Natural killer cell treated with Interleukin-12 subunit alpha and Interleukin-12 subunit beta and Interleukin-15 and Interleukin-18, amount 100 ng/mL, for 72 hours (primary cell): ENCODE measurements around the gene TRIM22. TPM values are rescaled to one million over a fixed set of nuclear protein-coding genes. Genes with fewer than 3 reads are reported as not detected.
"Not testable (repeated sequence)": the region's sequence is repeated elsewhere in the genome, so short reads cannot be mapped to it uniquely, and the experiment has no call there.

ENCODE experiments used
- ATAC-seq, 2 donors: fragments of 150-1000 bp; cut with Tn5 transposase in 1 of 2; sonication (Bioruptor Pico), chemical (Tn5 transposase) in 1 of 2; 2 replicates each; pipeline ENCODE4 v1.10.0; 2021
- DNase-seq: peaks from one replicate; pipeline ENCODE4 v3.0.0; 2022; ENCODE audit warnings: low spot score
- H3K27ac Mint-ChIP-seq, 2 donors: 1 replicate in 1 of 2; 2 replicates in 1 of 2; pipeline ENCODE4 v1.8.0; 2022; ENCODE audit warnings: mixed read lengths in 2 of 2, mild to moderate bottlenecking in 1 of 2, moderate library complexity in 1 of 2
- H3K27me3 Mint-ChIP-seq, 2 donors: 1 replicate in 1 of 2; 2 replicates in 1 of 2; pipeline ENCODE4 v1.8.0; 2022; ENCODE audit warnings: mixed read lengths in 2 of 2
- H3K36me3 Mint-ChIP-seq: one replicate; pipeline ENCODE4 v1.8.0; 2022; ENCODE audit warnings: mixed read lengths
- H3K4me1 Mint-ChIP-seq, 2 donors: 1 replicate in 1 of 2; 2 replicates in 1 of 2; pipeline ENCODE4 v1.8.0; 2022; ENCODE audit warnings: low read depth in 2 of 2, mixed read lengths in 2 of 2, mild to moderate bottlenecking in 1 of 2
- H3K4me3 Mint-ChIP-seq: one replicate; pipeline ENCODE4 v1.8.0; 2022; ENCODE audit warnings: mixed read lengths
- H3K9me3 Mint-ChIP-seq: 2 replicates; pipeline ENCODE4 v1.8.0; 2022; ENCODE audit warnings: mixed read lengths
- total RNA-seq, 2 donors: library from RNA; stranded (reverse); gene quantifications; one replicate each; pipeline ENCODE4 v1.2.3, GENCODE V29; 2022

TRIM22 gene, protein sequence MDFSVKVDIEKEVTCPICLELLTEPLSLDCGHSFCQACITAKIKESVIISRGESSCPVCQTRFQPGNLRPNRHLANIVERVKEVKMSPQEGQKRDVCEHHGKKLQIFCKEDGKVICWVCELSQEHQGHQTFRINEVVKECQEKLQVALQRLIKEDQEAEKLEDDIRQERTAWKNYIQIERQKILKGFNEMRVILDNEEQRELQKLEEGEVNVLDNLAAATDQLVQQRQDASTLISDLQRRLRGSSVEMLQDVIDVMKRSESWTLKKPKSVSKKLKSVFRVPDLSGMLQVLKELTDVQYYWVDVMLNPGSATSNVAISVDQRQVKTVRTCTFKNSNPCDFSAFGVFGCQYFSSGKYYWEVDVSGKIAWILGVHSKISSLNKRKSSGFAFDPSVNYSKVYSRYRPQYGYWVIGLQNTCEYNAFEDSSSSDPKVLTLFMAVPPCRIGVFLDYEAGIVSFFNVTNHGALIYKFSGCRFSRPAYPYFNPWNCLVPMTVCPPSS
- 100 to 1,000 TPM in 1 of 2 donors, 10 to 100 TPM in 1; 89.3 to 144 TPM for total RNA-seq

DNA sequence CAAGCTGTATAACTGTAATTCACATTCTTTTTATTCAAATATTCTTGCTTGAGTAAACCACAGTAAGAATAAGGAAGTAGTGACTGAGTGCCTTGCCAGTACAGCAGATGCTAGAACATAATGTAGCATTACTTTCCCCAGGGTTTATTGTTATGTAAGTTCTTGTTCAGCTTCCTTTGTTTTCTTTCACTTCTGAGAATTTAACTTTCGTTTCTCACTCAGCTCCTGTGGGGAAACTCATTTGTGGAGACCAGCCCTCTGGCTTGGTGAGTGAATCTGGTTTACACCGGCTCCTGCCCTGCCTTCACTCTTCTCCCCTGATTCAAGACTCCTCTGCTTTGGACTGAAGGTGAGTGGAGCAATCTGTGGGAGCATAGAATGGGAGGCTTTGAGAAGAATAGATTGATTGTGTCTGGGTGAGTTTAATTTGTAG lies at the start of gene TRIM22:
Gene TRIM22 (plus strand): TSS at position 240 of the 433 bp plus-strand sequence. CDS start 6,443 bp downstream, outside the sequence.
- peak; percentile 80 to 85 for ATAC-seq
- H3K27me3 Mint-ChIP-seq = no peaks in the 10 kb centered on the region
- H3K4me1 Mint-ChIP-seq = peaks cover 48 to 61% of the 10 kb centered on the region in 2 donors
- no peaks in the 10 kb centered on the region for H3K9me3 Mint-ChIP-seq
- peak within 1 kb of the TSS; percentile 84 to 91 for H3K27ac Mint-ChIP-seq
- peak; percentile 68 for DNase-seq
- no peaks in the 10 kb centered on the region for H3K36me3 Mint-ChIP-seq
- peak within 1 kb of the TSS; percentile 94 for H3K4me3 Mint-ChIP-seq

DNA sequence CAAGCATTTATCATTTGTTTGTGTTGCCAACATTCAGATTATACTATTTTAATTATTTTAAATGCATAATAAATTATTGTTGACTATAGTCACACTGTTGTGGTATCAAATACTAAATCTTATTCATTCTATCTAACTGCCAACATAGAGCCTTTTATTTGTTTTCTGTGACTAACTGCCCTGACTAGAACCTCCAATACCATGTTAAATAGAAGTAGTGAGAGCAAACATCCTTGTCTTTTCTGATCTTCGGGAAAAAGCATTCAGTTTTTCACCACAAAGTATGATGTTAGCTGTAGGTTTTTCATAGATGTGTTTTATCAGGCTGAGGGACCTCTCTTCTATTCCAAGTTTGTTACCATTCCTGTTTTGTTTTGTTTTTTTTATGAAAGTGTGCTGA lies 49.6 kb upstream of the TRIM22 start:
- ATAC-seq (no peak), DNase-seq (no peak)
- no peaks in the 10 kb centered on the region for H3K9me3 Mint-ChIP-seq
- H3K27me3 Mint-ChIP-seq = no peaks in the 10 kb centered on the region
- H3K36me3 Mint-ChIP-seq = peaks cover 12% of the 10 kb centered on the region
- H3K4me1 Mint-ChIP-seq = peaks cover 7 to 9% of the 10 kb centered on the region in 2 donors
- H3K4me3 Mint-ChIP-seq = no peak overlapping the region
- no peak overlapping the region for H3K27ac Mint-ChIP-seq

DNA sequence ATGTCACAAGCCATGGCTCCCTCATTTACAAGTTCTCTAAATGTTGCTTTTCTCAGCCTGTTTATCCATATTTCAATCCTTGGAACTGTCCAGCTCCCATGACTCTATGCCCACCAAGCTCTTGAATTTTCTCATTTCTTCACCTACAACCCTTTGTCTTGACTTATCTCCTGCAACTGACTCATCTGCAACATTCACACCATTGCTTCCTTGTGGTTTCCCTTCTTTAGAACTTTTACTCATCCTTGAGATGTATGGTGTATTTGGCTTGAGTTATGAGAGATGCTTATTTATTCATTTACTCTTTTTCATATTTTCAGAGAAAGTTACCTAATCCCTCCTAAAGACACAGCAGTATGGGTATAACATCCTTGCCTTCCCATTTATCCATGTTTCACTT lies 46.0 kb upstream of the TRIM22 start:
- DNase-seq (no peak), ATAC-seq (peak; percentile 74 to 89)
- peaks cover 7 to 9% of the 10 kb centered on the region in 2 donors for H3K4me1 Mint-ChIP-seq
- H3K4me3 Mint-ChIP-seq = no peak overlapping the region
- no peak overlapping the region for H3K27ac Mint-ChIP-seq
- peaks cover 6% of the 10 kb centered on the region for H3K36me3 Mint-ChIP-seq
- H3K9me3 Mint-ChIP-seq = no peaks in the 10 kb centered on the region
- H3K27me3 Mint-ChIP-seq = no peaks in the 10 kb centered on the region

DNA sequence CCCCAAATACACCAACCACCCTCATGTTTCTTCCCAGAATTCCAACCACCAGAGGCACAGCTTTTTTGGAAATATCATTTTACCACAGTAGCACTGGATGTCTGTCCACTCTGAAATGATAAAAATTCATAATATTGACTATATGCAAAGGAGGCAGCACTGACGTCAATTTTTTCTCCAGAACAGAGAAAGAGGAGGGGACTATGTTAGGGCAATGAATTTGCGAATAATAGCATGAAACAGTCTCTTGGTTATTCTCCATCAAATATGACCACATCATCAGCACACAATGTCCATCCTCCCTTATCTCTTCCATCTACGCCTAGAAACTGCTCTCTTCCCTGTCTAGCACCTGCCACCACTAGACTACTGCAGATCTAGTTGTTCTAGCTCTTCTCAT lies 43.5 kb upstream of the TRIM22 start:
- peaks cover 1% of the 10 kb centered on the region for H3K36me3 Mint-ChIP-seq
- no peaks in the 10 kb centered on the region for H3K9me3 Mint-ChIP-seq
- no peak overlapping the region for H3K4me3 Mint-ChIP-seq

DNA sequence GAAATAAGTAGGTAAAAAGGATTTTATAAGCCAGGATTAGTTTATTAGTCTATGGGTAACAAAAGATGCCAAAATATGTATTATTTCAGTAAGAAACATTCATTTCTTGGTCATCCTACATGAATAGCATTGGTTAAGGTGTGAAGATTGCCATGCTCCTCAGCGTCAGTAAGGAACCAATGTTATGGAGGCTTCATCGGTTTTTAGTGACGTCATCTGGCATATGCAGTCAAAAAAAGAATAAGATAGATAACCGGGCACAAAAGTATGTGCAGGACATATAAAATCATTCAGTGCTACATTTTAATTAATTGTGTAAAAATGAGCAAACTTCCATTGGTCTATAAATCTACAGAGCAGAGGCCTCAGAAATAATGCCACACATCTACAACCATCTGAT lies 34.1 kb upstream of the TRIM22 start:
- ATAC-seq (no peak), DNase-seq (no peak)
- Mint-ChIP-seq H3K9me3 (no peaks in the 10 kb centered on the region), H3K27ac (no peak overlapping the region), H3K36me3 (peaks cover 17% of the 10 kb centered on the region), H3K27me3 (no peaks in the 10 kb centered on the region), H3K4me1 (no peaks in the 10 kb centered on the region), H3K4me3 (no peak overlapping the region)

More for the DNA sequence above, 43.5 kb upstream of the TRIM22 start:
- H3K27ac Mint-ChIP-seq = no peak overlapping the region
- DNase-seq (no peak), ATAC-seq (no peak)
- H3K27me3 Mint-ChIP-seq = no peaks in the 10 kb centered on the region
- peaks cover 7 to 9% of the 10 kb centered on the region in 2 donors for H3K4me1 Mint-ChIP-seq

DNA sequence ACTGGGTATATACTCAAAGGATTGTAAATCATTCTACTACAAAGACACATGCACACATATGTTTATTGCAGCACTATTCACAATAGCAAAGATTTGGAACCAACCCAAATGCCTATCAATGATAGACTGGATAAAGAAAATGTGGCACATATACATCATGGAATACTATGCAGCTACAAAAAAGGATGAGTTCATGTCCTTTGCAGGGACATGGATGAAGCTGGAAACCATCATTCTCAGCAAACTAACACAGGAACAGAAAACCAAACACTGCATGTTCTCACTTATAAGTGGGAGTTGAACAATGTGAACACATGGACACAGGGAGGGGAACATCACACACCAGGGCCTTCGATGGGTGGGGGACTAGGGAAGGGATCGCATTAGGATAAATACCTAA lies 32.6 kb upstream of the TRIM22 start:
- H3K27me3 Mint-ChIP-seq, H3K9me3 Mint-ChIP-seq, H3K4me1 Mint-ChIP-seq, ATAC-seq, H3K4me3 Mint-ChIP-seq, H3K27ac Mint-ChIP-seq, DNase-seq: not testable (repeated sequence)
- H3K36me3 Mint-ChIP-seq = peaks cover 17% of the 10 kb centered on the region

DNA sequence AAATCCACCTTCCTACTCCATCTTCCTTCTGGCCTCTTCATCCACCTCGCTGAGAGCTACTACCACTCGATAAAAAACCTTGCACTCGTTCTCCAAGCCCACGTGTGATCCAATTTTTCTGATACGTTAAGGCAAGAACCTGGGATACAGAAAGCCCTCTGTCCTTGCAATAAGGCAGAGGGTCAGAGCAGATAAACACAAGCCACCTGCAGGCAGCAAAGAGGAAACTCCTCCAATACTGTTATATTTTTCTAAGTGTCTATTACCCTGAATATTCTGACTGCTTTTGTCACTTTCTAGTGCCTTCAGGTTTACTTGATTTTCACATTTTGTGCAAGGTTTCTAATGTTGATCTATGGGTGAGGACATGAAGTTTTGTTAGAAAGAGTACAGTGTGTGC lies 31.3 kb upstream of the TRIM22 start:
- Mint-ChIP-seq H3K36me3 (peaks cover 10% of the 10 kb centered on the region), H3K27me3 (no peaks in the 10 kb centered on the region), H3K4me3 (no peak overlapping the region), H3K4me1 (no peaks in the 10 kb centered on the region), H3K27ac (no peak overlapping the region), H3K9me3 (no peaks in the 10 kb centered on the region)
- ATAC-seq (no peak), DNase-seq (no peak)

DNA sequence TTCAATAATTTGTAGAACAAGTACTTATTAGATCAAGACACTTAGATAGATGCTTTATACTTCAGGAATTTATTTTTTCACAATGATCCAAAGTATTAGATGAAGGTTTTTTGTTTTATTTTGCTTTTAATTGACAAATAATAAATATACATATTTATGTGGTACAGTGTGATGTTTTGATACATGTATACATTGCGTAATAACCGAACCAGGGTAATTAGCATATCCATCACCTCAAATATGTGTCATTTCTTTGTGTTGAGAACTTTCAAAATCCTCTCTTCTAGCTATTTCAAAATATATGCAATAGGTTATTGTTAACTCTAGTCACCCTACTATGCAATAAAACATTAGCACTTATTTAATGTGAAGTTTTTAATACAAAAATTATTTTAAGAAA lies 26.1 kb upstream of the TRIM22 start:
- no peak overlapping the region for H3K27ac Mint-ChIP-seq
- DNase-seq (no peak), ATAC-seq (no peak)
- H3K27me3 Mint-ChIP-seq = no peaks in the 10 kb centered on the region
- H3K4me1 Mint-ChIP-seq = no peaks in the 10 kb centered on the region
- H3K4me3 Mint-ChIP-seq = no peak overlapping the region
- H3K9me3 Mint-ChIP-seq = no peaks in the 10 kb centered on the region
- H3K36me3 Mint-ChIP-seq = peaks cover 18% of the 10 kb centered on the region

DNA sequence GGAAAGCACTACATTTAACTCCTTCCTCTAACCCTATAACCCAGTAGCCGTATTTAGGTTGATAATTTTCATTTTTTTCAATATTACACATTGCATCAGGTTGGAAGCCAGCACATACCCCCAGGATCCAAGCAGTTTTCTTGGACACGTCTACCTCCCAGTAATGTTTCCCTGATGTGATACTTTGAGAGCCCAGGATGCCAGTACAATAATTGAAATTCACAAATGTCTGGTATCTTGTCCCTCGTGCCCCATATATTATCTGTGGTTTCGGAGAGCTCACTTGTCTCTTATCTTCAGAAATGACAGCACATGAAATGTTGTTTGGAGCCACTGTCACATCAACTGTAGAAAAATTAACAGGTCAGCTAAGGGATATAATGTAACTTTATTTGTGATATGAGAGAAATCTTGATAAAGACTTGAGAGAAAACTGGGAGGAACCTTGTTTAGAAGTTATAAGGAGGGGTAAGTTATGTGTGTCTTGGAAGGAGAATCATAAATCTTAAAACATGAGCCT lies 24.5 kb upstream of the TRIM22 start:
- no peak for DNase-seq
- ATAC-seq = no peak
- Mint-ChIP-seq H3K4me3 (no peak overlapping the region), H3K36me3 (peaks cover 18% of the 10 kb centered on the region), H3K27me3 (no peaks in the 10 kb centered on the region), H3K4me1 (no peaks in the 10 kb centered on the region), H3K9me3 (no peaks in the 10 kb centered on the region), H3K27ac (no peak overlapping the region)

DNA sequence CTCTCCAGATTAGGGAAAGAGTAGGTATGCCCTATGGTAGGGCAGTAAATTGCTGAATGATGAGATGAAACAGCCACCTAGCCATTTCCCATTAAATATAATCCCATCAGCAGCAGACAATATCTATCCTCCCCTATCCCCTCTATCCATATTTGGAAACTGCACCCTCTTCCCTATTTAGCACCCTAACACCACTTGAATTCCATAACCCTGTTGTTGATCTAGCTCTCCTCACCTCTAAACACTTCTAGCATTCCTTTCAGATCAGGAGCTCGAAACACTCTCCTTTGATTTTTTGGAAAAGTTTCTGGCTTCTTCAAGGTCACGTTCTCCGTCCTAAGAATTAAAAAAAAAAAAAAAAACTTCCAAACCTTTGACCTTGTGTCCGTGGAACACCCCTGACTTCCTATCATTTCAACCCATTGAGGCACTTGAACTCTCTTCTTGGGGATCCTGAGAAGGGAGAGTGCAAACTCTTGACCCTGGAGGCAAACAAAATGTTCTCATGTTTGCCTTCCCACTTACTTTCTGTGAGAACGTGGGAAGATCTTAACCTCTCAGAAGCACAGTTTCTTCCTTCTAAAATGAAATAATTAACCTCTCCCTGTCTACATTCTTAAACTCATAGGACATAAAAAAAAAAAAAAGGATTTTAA lies 23.7 kb upstream of the TRIM22 start:
- no peak overlapping the region for H3K27ac Mint-ChIP-seq
- no peaks in the 10 kb centered on the region for H3K4me1 Mint-ChIP-seq
- DNase-seq (no peak), ATAC-seq (no peak)
- no peaks in the 10 kb centered on the region for H3K27me3 Mint-ChIP-seq
- H3K9me3 Mint-ChIP-seq = no peaks in the 10 kb centered on the region
- no peak overlapping the region for H3K4me3 Mint-ChIP-seq
- H3K36me3 Mint-ChIP-seq = peaks cover 22% of the 10 kb centered on the region

DNA sequence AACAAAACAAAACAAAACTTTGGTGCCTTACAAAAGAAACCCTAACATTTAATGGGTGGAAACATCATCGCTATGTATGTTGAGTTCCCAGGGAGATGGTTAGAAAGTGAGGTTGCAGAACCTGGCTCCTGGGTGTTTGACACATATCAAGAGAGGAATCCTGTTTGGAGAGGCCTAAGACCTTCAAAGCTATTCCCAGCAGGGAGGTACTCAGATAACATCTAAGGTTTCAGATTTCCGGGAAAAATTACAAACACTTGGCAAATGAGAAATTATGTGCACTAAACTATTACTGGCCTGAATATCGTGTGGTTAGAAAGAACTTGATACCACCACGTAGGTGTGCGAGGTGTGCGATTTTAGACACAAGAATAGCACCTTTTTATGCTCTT lies 23.2 kb upstream of the TRIM22 start:
- ATAC-seq (no peak), DNase-seq (no peak)
- Mint-ChIP-seq H3K4me1 (no peaks in the 10 kb centered on the region), H3K27me3 (no peaks in the 10 kb centered on the region), H3K9me3 (no peaks in the 10 kb centered on the region), H3K36me3 (peaks cover 22% of the 10 kb centered on the region), H3K4me3 (no peak overlapping the region), H3K27ac (no peak overlapping the region)

DNA sequence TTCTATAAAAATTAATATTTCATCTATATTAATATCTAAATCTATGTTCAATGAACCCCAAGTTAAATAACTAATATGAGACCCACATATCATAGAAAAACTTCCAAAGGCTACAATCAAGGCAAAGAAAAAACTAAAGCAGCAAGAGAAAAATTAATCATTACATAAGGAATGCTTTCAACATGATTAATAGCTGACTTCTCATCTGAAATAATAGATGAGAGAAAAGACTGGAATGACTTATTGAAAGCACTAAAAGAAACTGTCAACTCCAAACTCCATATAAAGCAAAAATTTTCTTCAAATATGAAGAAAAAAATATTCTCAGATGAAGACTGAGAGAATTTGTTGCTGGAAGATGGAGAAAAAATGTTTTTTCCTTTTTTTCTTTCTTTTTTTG lies 17.8 kb upstream of the TRIM22 start:
- Mint-ChIP-seq H3K36me3 (peaks cover 18% of the 10 kb centered on the region), H3K9me3 (no peaks in the 10 kb centered on the region), H3K4me1 (peaks cover 7 to 20% of the 10 kb centered on the region in 2 donors), H3K27me3 (no peaks in the 10 kb centered on the region), H3K27ac (no peak overlapping the region), H3K4me3 (no peak overlapping the region)
- ATAC-seq (no peak), DNase-seq (no peak)

DNA sequence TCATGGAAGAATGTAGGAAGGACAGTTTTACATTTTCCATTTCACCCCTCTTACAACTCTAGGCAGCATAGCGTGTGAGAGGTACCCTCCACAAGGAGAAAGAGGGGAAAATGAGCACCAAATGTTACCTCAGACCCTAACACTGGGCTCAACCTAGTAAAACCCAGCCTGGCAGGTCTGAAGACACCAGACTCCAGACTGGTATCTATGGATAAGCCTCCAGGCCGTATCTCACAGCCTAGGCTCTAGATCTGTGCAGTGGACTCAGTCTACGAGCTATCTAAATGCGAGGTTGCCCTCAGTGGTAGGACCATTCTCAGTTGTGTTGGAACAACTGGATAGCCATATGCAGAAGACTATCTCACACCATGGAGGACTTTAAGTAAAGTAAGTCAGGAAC lies 15.2 kb upstream of the TRIM22 start:
- no peak for ATAC-seq
- Mint-ChIP-seq H3K4me1 (peaks cover 17 to 27% of the 10 kb centered on the region in 2 donors), H3K4me3 (no peak overlapping the region), H3K36me3 (peaks cover 28% of the 10 kb centered on the region), H3K9me3 (no peaks in the 10 kb centered on the region), H3K27ac (no peak overlapping the region), H3K27me3 (no peaks in the 10 kb centered on the region)
- DNase-seq = no peak

DNA sequence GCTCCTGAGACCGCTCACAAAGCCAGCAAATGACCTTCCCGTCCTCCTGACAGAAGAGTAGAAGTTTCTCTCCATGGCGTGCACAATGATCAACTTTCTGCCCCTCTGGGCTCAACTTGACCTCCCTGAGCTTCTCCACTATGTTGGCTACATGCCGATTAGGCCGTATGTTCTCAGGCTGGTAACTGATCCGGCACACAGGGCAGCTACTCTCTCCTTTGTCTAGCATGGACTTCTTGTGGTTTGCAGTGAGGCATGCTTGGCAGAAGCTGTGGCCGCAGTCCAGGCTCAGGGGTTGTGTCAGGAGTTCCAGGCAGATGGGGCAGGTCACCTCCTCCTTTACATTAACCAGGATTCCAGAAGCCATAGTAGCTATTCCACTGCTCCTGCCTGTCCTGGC lies 9.8 kb upstream of the TRIM22 start:
- peaks cover 25 to 26% of the 10 kb centered on the region in 2 donors for H3K4me1 Mint-ChIP-seq
- no peak overlapping the region for H3K4me3 Mint-ChIP-seq
- H3K27me3 Mint-ChIP-seq = no peaks in the 10 kb centered on the region
- ATAC-seq (no peak), DNase-seq (no peak)
- no peak overlapping the region for H3K27ac Mint-ChIP-seq
- H3K36me3 Mint-ChIP-seq = peaks cover 21% of the 10 kb centered on the region
- no peaks in the 10 kb centered on the region for H3K9me3 Mint-ChIP-seq
